ENCODE data around the gene ATP10B. TPM values are rescaled to one million over a fixed set of nuclear protein-coding genes. Genes with fewer than 3 reads are reported as not detected.

The ATP10B gene
- total and polyA plus RNA-seq, 2 of the 13 experiments (the other 11 are each of a cell fraction or from before 2014, with no cell fraction given): not detected

DNA sequence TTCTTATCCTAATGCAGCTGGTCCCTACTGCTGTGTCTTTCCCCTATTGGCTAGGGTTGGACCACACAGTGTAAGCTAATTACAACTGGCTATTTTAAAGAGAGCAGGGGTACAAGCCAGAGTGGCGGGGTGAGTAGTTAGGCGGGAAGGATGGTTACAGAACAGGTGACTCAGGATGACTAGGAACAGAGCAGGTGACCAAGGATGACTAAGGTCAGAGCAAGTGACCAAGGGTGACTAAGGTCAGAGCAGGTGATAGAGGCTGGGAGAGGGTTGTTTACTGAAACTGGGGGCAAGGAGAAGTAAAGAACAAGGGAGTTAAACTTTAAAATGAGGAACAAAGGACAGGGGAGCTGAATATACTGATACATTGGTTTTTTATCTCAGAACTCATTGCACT is 304.9 kb downstream of the ATP10B start:
- Histone ChIP-seq H3K4me3 (replicated peaks in 1 of 3; ENCODE audit: insufficient read depth in 1 of 3, low read depth in 2 of 3, low read length in 3 of 3) (no peak overlapping the region), H3K4me2 (ENCODE audit: low read depth, low read length) (no peak overlapping the region), H3K9me3 (ENCODE audit: low read length) (no peaks in the 10 kb centered on the region), H2AFZ (ENCODE audit: low read length) (no peak overlapping the region), H3K4me1 (ENCODE audit: insufficient read depth, low read length) (no peaks in the 10 kb centered on the region), H4K20me1 (ENCODE audit: insufficient read depth, low read length) (no peaks in the 10 kb centered on the region), H3K79me2 (ENCODE audit: insufficient read depth, low read length) (no peaks in the 10 kb centered on the region), H3K27ac (ENCODE audit: extremely low read length, insufficient read depth, low read length) (no peak overlapping the region), H3K9ac (ENCODE audit: insufficient read depth, low read depth, low read length) (no peak overlapping the region), H3K27me3 (ENCODE audit: control insufficient read depth in 1 of 2, insufficient read depth in 2 of 2, low read length in 2 of 2) (no peaks in the 10 kb centered on the region), H3K36me3 (replicated peaks in 1 of 2; ENCODE audit: control insufficient read depth in 1 of 2, insufficient read depth in 2 of 2, low read length in 2 of 2) (no peaks in the 10 kb centered on the region)
- in situ Hi-C loops (cut with HindIII; ENCODE audit: extremely low pct_ligation_motif_present, low pct_unique_long_range_greater_than_20kb) (no loop called here), intact Hi-C loops (cut with micrococcal nuclease; ENCODE audit: unreplicated experiment) (no loop called here)
- no TSS peak for BruUV-seq (replicated peaks)
- WGBS (ENCODE audit: low lambda C conversion rate): 6% methylated on average over 2 of the region's 2 CpGs
- POLR2A ChIA-PET: no interaction called here
- DNase-seq (ENCODE audit: low spot score) (no peak), ATAC-seq (no peak), FAIRE-seq (no peak)
- TF ChIP-seq ZNF276 (CRISPR knock-in tag; IDR thresholded peaks at IDR 0.05; ENCODE audit: low read depth): no peak
- CTCF ChIA-PET (ENCODE audit: low intra/inter-chr PET ratio, low total read pairs): no interaction called here

DNA sequence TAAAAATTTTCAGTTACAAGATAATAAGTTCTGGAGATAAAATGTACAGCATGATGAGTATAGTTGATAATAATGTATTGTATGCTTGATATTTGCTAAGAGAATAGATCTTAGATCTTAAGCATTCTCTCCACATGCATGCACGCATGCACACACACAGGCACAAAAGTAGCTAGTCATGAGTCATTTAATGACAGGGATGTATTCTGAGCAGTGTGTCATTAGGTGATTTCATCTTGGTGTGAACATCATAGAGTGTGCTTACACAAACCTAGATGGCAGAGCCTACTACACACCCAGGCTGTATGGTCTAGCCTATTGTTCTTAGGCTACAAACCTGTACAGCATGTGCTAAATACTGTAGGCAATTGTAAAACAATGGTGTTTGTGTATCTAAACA is 306.2 kb downstream of the ATP10B start:
- ATAC-seq (no peak), DNase-seq (ENCODE audit: low spot score) (no peak), FAIRE-seq (no peak)
- H3K9me3 ChIP-seq (ENCODE audit: low read length): no peaks in the 10 kb centered on the region
- in situ Hi-C loops (cut with HindIII; ENCODE audit: extremely low pct_ligation_motif_present, low pct_unique_long_range_greater_than_20kb): no loop called here
- no peak overlapping the region for H3K27ac ChIP-seq (ENCODE audit: extremely low read length, insufficient read depth, low read length)
- 71% methylated on average over 1 of the region's 1 CpG for WGBS (ENCODE audit: low lambda C conversion rate)
- no peak overlapping the region for H3K4me2 ChIP-seq (ENCODE audit: low read depth, low read length)
- POLR2A ChIA-PET: no interaction called here
- TF ChIP-seq CAMTA2 (CRISPR knock-in tag; IDR thresholded peaks at IDR 0.05; ENCODE audit: borderline replicate concordance): no peak
- no peak for TF ChIP-seq HMGA1 (CRISPR knock-in tag; conservative IDR thresholded peaks at IDR 0.05)
- TF ChIP-seq ZNF276 (CRISPR knock-in tag; IDR thresholded peaks at IDR 0.05; ENCODE audit: low read depth): no peak
- no peak for TF ChIP-seq SETDB1 (CRISPR knock-in tag; IDR thresholded peaks at IDR 0.05; ENCODE audit: borderline replicate concordance)
- TF ChIP-seq ZBTB33 (CRISPR knock-in tag; IDR thresholded peaks at IDR 0.05): no peak
- TF ChIP-seq RAD21 (CRISPR knock-in tag; IDR thresholded peaks at IDR 0.05): no peak
- no peak for TF ChIP-seq ZNF337 (CRISPR knock-in tag; IDR thresholded peaks at IDR 0.05; ENCODE audit: borderline replicate concordance, low read depth)
- no peaks in the 10 kb centered on the region for H3K36me3 ChIP-seq (replicated peaks in 1 of 2; ENCODE audit: control insufficient read depth in 1 of 2, insufficient read depth in 2 of 2, low read length in 2 of 2)
- no TSS peak for BruUV-seq (replicated peaks)
- H3K79me2 ChIP-seq (ENCODE audit: insufficient read depth, low read length): no peaks in the 10 kb centered on the region
- H4K20me1 ChIP-seq (ENCODE audit: insufficient read depth, low read length): no peaks in the 10 kb centered on the region
- no peak overlapping the region for H3K9ac ChIP-seq (ENCODE audit: insufficient read depth, low read depth, low read length)
- H3K4me3 ChIP-seq (replicated peaks in 1 of 3; ENCODE audit: insufficient read depth in 1 of 3, low read depth in 2 of 3, low read length in 3 of 3): no peak overlapping the region
- intact Hi-C loops (cut with micrococcal nuclease; ENCODE audit: unreplicated experiment): no loop called here
- CTCF ChIA-PET (ENCODE audit: low intra/inter-chr PET ratio, low total read pairs): no interaction called here
- H3K27me3 ChIP-seq (ENCODE audit: control insufficient read depth in 1 of 2, insufficient read depth in 2 of 2, low read length in 2 of 2): no peaks in the 10 kb centered on the region
- no peak overlapping the region for H2AFZ ChIP-seq (ENCODE audit: low read length)
- H3K4me1 ChIP-seq (ENCODE audit: insufficient read depth, low read length): no peaks in the 10 kb centered on the region
